Measurements from ENCODE around the gene HSPA12B. TPM values are rescaled to one million over a fixed set of nuclear protein-coding genes. Genes with fewer than 3 reads are reported as not detected.

HSPA12B gene
- total and polyA plus RNA-seq, 2 of the 8 experiments (the other 6 are each of a cell fraction or from before 2014, with no cell fraction given): 2.2 to 4.3 TPM

DNA sequence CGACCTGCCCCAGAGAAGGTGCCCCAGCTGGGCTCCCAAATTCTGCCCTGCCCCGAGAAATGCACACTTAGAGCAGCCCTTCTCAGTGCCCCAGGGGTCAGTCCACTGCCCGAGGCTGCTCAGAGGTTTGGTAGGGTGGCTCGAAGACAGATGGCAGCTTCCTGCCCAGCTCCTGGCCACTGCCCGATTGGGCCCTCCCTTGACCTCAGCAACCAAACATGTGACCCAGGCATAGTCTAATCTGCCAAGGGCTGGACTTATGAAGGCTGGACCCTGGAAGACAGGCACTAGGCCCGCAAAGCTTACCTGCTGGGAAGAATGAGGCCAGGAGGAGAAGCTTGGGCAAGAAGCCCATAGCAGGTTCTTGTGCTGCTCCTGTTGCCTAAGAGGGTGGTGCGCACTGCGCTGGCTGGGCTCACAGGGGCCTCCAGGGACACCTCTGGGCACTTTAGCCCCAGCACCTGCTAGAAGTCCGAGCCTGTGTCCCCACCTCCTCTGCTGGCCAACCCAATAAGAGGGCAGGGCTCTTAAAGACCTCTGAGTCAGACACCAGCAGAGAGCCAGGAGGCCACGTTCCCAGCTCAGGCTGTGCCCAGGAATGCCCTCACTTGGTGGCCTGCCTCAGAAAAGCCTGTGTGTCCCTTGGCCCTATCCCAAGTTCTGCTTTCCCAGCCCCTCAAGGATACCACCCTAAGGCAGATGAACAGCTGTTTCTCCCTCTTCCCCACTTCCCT, 25.5 kb upstream of the HSPA12B start:
- CTCF ChIA-PET (ENCODE audit: partially characterized antibody): interaction anchor here (0.9 to 45.1 kb wide), 9 partner anchors 7 to 143 kb away, joined by 3 to 1432 read pairs (median 4); partner anchors contain the start of genes ADAM33 and SIGLEC1
- FAIRE-seq: no peak
- TF ChIP-seq TCF12 (IDR thresholded peaks at IDR 0.05; ENCODE audit: low read depth, low read length) (no peak), RNF2 (IDR thresholded peaks at IDR 0.05; ENCODE audit: borderline replicate concordance, low read depth, low read length, missing control alignments, poor library complexity, severe bottlenecking) (no peak), TBP (IDR thresholded peaks at IDR 0.05; ENCODE audit: low read depth, low read length) (no peak), YY1 (IDR thresholded peaks at IDR 0.05; ENCODE audit: low read depth, low read length) (no peak), GABPA (IDR thresholded peaks at IDR 0.05; ENCODE audit: borderline replicate concordance, insufficient read depth, low read length) (no peak), SIX5 (IDR thresholded peaks at IDR 0.05; ENCODE audit: low read depth, low read length) (no peak), FOSL1 (IDR thresholded peaks at IDR 0.05; ENCODE audit: insufficient read depth, low read depth, low read length) (no peak), TAF7 (optimal IDR thresholded peaks at IDR 0.05; ENCODE audit: borderline replicate concordance, low read depth, low read length) (no peak), TAF1 (IDR thresholded peaks at IDR 0.05; ENCODE audit: low read depth, low read length) (no peak), SIN3A (conservative IDR thresholded peaks at IDR 0.05 in 1 of 2, IDR thresholded peaks at IDR 0.05 in 1 of 2; ENCODE audit: low read depth in 1 of 2, low read length in 2 of 2) (no peak), BACH1 (IDR thresholded peaks at IDR 0.05; ENCODE audit: low read length) (no peak), ZNF274 (IDR thresholded peaks at IDR 0.05; ENCODE audit: borderline replicate concordance, extremely low read depth, low read length) (no peak), GTF2F1 (IDR thresholded peaks at IDR 0.05; ENCODE audit: borderline replicate concordance, low read depth, low read length) (no peak)

More for the DNA sequence above, 25.5 kb upstream of the HSPA12B start:
- H2BK12ac ChIP-seq (ENCODE audit: low read depth, low read length): no peak overlapping the region
- no peak overlapping the region for H3K4ac ChIP-seq (replicated peaks; ENCODE audit: insufficient read length, low read depth, low read length)
- no peaks in the 10 kb centered on the region for H4K20me1 ChIP-seq (replicated peaks in 1 of 2; ENCODE audit: control insufficient read depth in 1 of 2, insufficient read depth in 2 of 2, low read length in 2 of 2)
- no peak overlapping the region for H3K14ac ChIP-seq (ENCODE audit: insufficient read length)
- H3K79me1 ChIP-seq (ENCODE audit: low read depth, low read length): no peaks in the 10 kb centered on the region
- H2BK15ac ChIP-seq (ENCODE audit: low read length): no peak overlapping the region
- H3K79me2 ChIP-seq (ENCODE audit: control insufficient read depth in 1 of 2, insufficient read depth in 2 of 2, low read length in 2 of 2): no peaks in the 10 kb centered on the region
- H3K27me3 ChIP-seq (replicated peaks in 1 of 4; ENCODE audit: control insufficient read depth in 3 of 4, extremely low read depth in 1 of 4, insufficient read depth in 3 of 4, low read length in 3 of 4): no peaks in the 10 kb centered on the region; a peak in 1 of 7 replicates
- 81% methylated on average over 10 of the region's 10 CpGs; no CpG with 5 or more reads in 1 of the 2 experiments for WGBS, 2 experiments (ENCODE audit: extremely low coverage in 1 of 2, insufficient coverage in 1 of 2, insufficient read length in 1 of 2, insufficient replicate concordance in 2 of 2, low coverage in 1 of 2, low lambda C conversion rate in 2 of 2, missing lambda C conversion rate in 1 of 2)
- H3K23me2 ChIP-seq (ENCODE audit: low read depth, low read length): peaks cover 2% of the 10 kb centered on the region; the same call in 1 of the 2 replicates
- DNase-seq (ENCODE audit: low read depth in 1 of 2, low spot score in 2 of 2): no peak
- no peak overlapping the region for H3K4me2 ChIP-seq (ENCODE audit: insufficient read depth in 1 of 2, low read depth in 2 of 2, low read length in 2 of 2)
- no peak overlapping the region for H3K56ac ChIP-seq (replicated peaks; ENCODE audit: insufficient read length, low read depth, low read length)
- no peaks in the 10 kb centered on the region for H3K4me1 ChIP-seq (replicated peaks in 1 of 4; ENCODE audit: control insufficient read depth in 3 of 4, insufficient read depth in 4 of 4, low read length in 3 of 4)
- H3K23ac ChIP-seq (ENCODE audit: insufficient read length): no peak overlapping the region
- H3K27ac ChIP-seq (ENCODE audit: low read depth, low read length): no peak overlapping the region
- no peaks in the 10 kb centered on the region for H3K9me3 ChIP-seq (ENCODE audit: insufficient read depth in 2 of 2, low read depth in 1 of 2, low read length in 1 of 2)
- POLR2A ChIA-PET (ENCODE audit: partially characterized antibody): interaction anchor here (1.1 kb wide), 1 partner anchor 9 kb away, joined by 3 read pairs; no protein-coding TSS in a partner anchor
- peak overlapping the region; percentile 22; the same call in 1 of the 2 replicates for H4K8ac ChIP-seq (ENCODE audit: extremely low read depth, insufficient read depth, low read length)
- H2BK5ac ChIP-seq (ENCODE audit: low read depth, low read length): no peak overlapping the region
- H3K36me3 ChIP-seq (ENCODE audit: control insufficient read depth in 2 of 4, insufficient read depth in 4 of 4, low read length in 3 of 4): no peaks in the 10 kb centered on the region
- H3K18ac ChIP-seq (ENCODE audit: extremely low read depth, low read length): no peak overlapping the region
- H2AK5ac ChIP-seq (ENCODE audit: low read depth, low read length): no peak overlapping the region
- no peak overlapping the region for H2BK20ac ChIP-seq (ENCODE audit: low read length)
- H2BK120ac ChIP-seq (replicated peaks; ENCODE audit: low read depth, low read length): no peak overlapping the region
- no peak overlapping the region for H3K4me3 ChIP-seq (ENCODE audit: extremely low read depth in 1 of 4, insufficient read depth in 2 of 4, low read depth in 3 of 4, low read length in 4 of 4)
- no peak overlapping the region for H3K9ac ChIP-seq (replicated peaks in 1 of 4; ENCODE audit: extremely low read depth in 1 of 4, low read depth in 3 of 4, low read length in 3 of 4)
- H4K5ac ChIP-seq (ENCODE audit: insufficient read length, low read depth, low read length): no peak overlapping the region
- H2AFZ ChIP-seq (ENCODE audit: low read length): no peak overlapping the region
- no peak overlapping the region for H4K91ac ChIP-seq (replicated peaks; ENCODE audit: insufficient read length, low read length)

All from H1 (cell line).